Stimulated activated naive CD8-positive, alpha-beta T cell treated with anti-CD3 and anti-CD28 coated beads, Interleukin-15, Interleukin-2, amounts not matched to agents 100 ng/mL and 50 ng/mL, for 24 hours (primary cell): ENCODE data around the gene PTGR3.

Experiments
- H3K27ac Mint-ChIP-seq: one replicate; pipeline ENCODE4 v1.8.0; 2021; ENCODE audit warnings: mild to moderate bottlenecking, mixed read lengths
- H3K27me3 Mint-ChIP-seq: one replicate; pipeline ENCODE4 v1.8.0; 2021; ENCODE audit warnings: mixed read lengths
- H3K36me3 Mint-ChIP-seq: one replicate; pipeline ENCODE4 v1.8.0; 2021; ENCODE audit warnings: low read depth, mixed read lengths
- H3K4me1 Mint-ChIP-seq: one replicate; pipeline ENCODE4 v1.8.0; 2021; ENCODE audit warnings: low read depth, mixed read lengths
- H3K4me3 Mint-ChIP-seq: one replicate; pipeline ENCODE4 v1.8.0; 2021; ENCODE audit warnings: mild to moderate bottlenecking, mixed read lengths
- H3K9me3 Mint-ChIP-seq: one replicate; pipeline ENCODE4 v1.8.0; 2021; ENCODE audit warnings: mixed read lengths

The PTGR3 gene, protein sequence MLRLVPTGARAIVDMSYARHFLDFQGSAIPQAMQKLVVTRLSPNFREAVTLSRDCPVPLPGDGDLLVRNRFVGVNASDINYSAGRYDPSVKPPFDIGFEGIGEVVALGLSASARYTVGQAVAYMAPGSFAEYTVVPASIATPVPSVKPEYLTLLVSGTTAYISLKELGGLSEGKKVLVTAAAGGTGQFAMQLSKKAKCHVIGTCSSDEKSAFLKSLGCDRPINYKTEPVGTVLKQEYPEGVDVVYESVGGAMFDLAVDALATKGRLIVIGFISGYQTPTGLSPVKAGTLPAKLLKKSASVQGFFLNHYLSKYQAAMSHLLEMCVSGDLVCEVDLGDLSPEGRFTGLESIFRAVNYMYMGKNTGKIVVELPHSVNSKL

DNA sequence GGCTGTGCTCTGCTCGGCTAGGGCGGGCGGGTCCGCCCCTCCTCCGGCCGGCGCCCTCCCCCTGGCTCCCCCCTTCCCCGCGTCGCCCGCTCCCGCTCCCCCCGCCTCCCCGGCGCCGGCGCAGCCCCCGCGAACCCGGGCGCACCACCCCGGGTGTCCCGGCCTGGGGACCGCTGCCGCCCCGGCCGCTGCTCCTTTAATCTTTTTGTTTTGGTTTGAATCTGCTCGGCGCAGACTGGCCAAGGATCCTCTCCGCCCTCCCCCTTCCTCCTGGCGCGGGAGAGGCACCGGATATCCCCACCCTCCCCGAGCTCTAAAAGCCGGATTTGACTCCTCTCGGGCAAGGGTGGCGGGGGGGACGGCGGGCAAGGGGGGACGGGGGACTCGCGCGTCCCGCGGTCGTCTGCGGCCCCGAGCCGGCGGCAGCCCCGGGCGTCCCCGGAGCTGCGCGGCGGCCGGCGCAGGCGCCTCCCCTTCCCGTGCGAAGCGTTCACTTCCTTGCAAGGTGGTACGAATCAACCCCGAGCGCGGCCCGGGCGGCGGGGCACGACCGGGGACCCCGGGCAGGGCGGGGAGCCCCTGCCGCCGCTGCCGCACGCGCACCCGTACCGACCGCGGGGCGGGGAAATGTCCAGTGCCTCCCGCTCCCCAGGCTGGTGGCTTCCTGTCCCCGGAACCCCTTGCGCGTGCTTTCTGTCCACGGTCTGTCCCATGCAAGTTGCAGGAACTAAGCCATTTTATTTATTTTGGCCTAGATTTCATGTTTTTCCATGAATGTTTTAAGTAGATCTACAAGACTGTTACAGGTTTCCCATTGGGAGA is at the start of gene PTGR3:
Gene PTGR3, minus strand, starts transcription at position 11 of the 822 bp plus-strand sequence. CDS start 81 bp downstream, outside the sequence.
- peak within 1 kb of the TSS; percentile 95 for H3K27ac Mint-ChIP-seq
- peaks cover 3% of the 10 kb centered on the region for H3K27me3 Mint-ChIP-seq
- H3K36me3 Mint-ChIP-seq, result peaks cover 4% of the 10 kb centered on the region
- peak within 1 kb of the TSS; percentile 97 for H3K4me3 Mint-ChIP-seq
- H3K4me1 Mint-ChIP-seq, result peaks cover 63% of the 10 kb centered on the region
- no peaks in the 10 kb centered on the region for H3K9me3 Mint-ChIP-seq

DNA sequence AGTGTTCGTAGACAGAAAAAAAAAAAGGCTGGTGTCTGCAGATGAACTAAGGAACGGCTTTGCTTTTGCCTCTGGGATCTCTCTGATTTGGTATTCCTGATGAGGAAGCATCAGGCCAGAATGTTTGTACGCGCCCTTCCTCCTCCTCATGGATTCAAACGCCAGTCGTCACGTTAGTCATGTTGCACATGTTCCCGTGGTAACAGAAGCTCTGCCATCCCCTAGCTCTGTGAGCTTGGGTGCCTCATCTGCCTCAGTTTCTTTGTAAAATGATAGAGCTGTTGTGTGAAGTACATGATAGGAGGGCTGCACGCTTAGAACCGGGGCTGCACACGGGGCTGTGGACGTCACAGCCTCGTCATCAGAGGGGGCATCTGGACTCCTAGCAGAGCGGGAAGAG is 48.7 kb upstream of the PTGR3 start:
- H3K27me3 Mint-ChIP-seq, result no peaks in the 10 kb centered on the region
- H3K27ac Mint-ChIP-seq, result no peak overlapping the region
- no peaks in the 10 kb centered on the region for H3K9me3 Mint-ChIP-seq
- H3K36me3 Mint-ChIP-seq, result no peaks in the 10 kb centered on the region
- no peak overlapping the region for H3K4me3 Mint-ChIP-seq
- peaks cover 49% of the 10 kb centered on the region for H3K4me1 Mint-ChIP-seq

DNA sequence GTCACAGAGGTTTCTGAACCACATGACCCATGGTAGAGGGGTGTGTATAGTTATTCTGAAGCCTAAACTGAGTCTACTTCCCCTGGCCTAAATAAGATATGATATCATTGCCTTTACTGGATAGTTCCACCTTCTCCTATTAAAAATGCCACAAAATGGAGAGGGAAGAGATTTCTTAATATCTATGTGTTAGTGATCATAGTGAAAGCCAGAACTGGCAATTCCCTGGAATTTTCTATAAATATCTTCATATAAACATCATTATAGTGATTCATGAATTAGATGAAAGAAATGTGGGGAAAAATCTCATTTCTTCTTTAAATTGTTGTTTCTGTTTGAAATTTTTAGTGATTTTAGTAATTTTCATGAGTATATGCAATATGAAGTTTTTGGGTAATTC is 47.4 kb upstream of the PTGR3 start:
- Mint-ChIP-seq H3K36me3 (no peaks in the 10 kb centered on the region), H3K4me1 (peaks cover 48% of the 10 kb centered on the region), H3K27me3 (no peaks in the 10 kb centered on the region), H3K27ac (no peak overlapping the region), H3K4me3 (no peak overlapping the region), H3K9me3 (no peaks in the 10 kb centered on the region)

DNA sequence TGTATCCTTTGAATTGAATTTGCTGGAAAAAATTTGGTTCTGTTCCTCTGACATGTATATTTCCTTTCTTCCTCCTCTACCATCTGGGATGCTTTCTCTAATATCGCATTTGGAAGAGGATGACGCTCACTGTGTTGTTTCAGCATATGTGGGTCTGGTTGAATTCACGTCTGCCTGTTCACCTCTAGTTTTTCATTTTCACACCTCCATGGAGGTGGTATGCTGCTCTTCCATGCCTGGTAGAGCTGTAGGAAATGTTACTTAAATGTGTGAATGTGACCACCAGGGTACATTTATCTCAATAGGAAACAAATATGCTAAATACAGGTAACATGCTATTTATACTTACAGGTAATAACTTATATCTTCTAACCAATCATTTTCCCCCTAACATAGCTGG is 46.2 kb upstream of the PTGR3 start:
- Mint-ChIP-seq H3K9me3 (no peaks in the 10 kb centered on the region), H3K36me3 (no peaks in the 10 kb centered on the region), H3K27me3 (no peaks in the 10 kb centered on the region), H3K4me3 (no peak overlapping the region), H3K27ac (no peak overlapping the region), H3K4me1 (peaks cover 46% of the 10 kb centered on the region)

DNA sequence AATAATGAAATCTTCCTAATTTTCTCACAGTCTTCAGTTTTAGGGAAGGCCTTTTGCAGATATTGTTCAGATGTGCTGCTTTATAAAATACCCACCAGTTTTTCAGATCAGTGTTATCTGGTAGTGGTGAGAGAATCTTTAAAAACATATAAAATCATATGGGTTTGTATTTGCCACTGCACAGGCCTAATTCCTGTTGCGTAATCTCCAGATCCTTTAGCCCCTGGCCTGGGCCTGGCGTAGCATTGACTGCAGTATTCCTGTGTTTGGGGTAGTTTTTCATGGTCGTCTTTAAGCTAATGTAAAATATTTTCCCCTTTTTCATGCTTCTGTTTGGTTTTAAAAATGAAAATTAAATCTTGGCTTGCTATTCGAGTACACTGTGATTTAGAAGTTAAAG is 44.8 kb upstream of the PTGR3 start:
- Mint-ChIP-seq H3K4me1 (peaks cover 48% of the 10 kb centered on the region), H3K27ac (no peak overlapping the region), H3K27me3 (no peaks in the 10 kb centered on the region), H3K36me3 (no peaks in the 10 kb centered on the region), H3K4me3 (no peak overlapping the region), H3K9me3 (no peaks in the 10 kb centered on the region)

DNA sequence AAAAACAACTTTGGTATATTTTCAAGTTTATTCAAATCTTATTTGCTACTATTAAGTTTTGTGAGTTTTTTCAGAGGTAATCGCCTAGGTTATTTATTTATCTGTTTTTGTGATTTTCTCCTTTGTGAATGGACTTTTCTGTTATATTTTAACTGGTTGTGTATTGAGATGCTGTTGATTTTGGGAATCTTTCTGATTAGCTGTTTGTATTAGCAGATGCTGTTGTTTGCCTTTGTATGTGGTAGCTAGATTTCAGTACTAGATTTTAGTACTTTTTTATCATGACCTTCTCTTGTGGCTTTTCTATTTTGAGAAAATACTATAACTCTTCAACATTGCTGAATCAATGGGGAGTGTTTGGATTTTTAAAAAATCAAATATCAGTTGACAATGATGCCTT is 44.1 kb upstream of the PTGR3 start:
- Mint-ChIP-seq H3K27ac (no peak overlapping the region), H3K9me3 (no peaks in the 10 kb centered on the region), H3K36me3 (no peaks in the 10 kb centered on the region), H3K27me3 (no peaks in the 10 kb centered on the region), H3K4me3 (no peak overlapping the region), H3K4me1 (peaks cover 55% of the 10 kb centered on the region)

DNA sequence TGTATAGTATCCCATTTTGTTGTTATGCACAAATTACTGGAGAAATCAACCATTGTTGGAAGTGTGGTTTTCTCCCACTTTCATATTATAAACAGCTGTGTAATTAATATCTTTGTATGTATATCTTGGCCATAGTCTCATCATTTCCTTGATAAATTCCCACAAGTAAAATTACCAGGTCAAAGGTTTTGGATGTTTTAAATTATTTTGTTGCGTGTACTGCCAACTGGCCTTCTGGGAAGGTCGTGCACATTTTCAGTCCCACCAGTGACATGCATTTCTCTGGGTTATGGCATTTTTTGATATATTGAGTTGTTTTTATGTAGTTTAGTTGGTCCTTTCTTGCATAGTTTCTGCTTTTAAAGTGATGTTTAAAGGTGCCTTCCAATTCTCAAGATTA is 43.2 kb upstream of the PTGR3 start:
- Mint-ChIP-seq H3K27ac (no peak overlapping the region), H3K9me3 (no peaks in the 10 kb centered on the region), H3K27me3 (no peaks in the 10 kb centered on the region), H3K4me3 (no peak overlapping the region), H3K36me3 (no peaks in the 10 kb centered on the region), H3K4me1 (peaks cover 59% of the 10 kb centered on the region)

DNA sequence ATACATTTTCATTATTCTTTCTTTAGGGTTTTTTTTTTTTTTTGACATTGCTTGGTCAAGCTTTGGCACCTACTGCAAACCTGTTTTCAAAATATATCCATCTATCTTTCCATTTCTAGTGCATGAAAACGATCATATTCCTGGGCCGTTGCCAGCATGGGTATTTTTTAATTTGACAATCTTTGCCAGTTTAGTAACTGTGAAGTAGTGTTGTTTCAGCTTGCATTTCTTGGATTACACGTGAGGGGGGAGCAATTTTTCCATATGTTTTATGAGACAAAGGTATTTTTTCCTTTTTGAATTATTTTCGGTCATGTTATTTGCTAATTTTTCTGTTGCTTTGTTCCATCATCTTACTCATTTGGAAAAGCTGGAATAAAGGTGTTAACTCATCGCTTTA is 42.5 kb upstream of the PTGR3 start:
- no peak overlapping the region for H3K27ac Mint-ChIP-seq
- H3K27me3 Mint-ChIP-seq, result no peaks in the 10 kb centered on the region
- H3K4me1 Mint-ChIP-seq, result peaks cover 65% of the 10 kb centered on the region
- H3K36me3 Mint-ChIP-seq, result no peaks in the 10 kb centered on the region
- no peak overlapping the region for H3K4me3 Mint-ChIP-seq
- no peaks in the 10 kb centered on the region for H3K9me3 Mint-ChIP-seq

DNA sequence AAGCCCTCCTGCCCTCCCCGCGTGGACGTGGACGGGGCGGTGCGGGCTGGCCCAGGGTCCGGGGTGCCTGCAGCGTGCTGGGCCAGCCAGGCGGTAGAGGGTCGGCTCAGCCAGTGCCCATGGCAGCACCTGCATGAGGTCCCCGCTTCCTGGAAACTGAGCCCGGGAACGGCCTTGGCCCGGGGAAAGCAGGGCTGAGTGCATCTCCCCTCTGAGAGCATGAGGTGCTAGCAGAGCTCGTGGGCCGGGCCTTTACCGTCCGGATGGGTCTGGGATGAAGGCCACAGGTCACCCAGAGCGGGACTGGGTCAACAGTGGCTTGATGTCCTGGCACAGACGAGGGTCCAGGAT is 41.5 kb upstream of the PTGR3 start:
- H3K4me1 Mint-ChIP-seq, result peaks cover 75% of the 10 kb centered on the region
- no peaks in the 10 kb centered on the region for H3K27me3 Mint-ChIP-seq
- no peaks in the 10 kb centered on the region for H3K36me3 Mint-ChIP-seq
- H3K9me3 Mint-ChIP-seq, result no peaks in the 10 kb centered on the region
- no peak overlapping the region for H3K4me3 Mint-ChIP-seq
- no peak overlapping the region for H3K27ac Mint-ChIP-seq

DNA sequence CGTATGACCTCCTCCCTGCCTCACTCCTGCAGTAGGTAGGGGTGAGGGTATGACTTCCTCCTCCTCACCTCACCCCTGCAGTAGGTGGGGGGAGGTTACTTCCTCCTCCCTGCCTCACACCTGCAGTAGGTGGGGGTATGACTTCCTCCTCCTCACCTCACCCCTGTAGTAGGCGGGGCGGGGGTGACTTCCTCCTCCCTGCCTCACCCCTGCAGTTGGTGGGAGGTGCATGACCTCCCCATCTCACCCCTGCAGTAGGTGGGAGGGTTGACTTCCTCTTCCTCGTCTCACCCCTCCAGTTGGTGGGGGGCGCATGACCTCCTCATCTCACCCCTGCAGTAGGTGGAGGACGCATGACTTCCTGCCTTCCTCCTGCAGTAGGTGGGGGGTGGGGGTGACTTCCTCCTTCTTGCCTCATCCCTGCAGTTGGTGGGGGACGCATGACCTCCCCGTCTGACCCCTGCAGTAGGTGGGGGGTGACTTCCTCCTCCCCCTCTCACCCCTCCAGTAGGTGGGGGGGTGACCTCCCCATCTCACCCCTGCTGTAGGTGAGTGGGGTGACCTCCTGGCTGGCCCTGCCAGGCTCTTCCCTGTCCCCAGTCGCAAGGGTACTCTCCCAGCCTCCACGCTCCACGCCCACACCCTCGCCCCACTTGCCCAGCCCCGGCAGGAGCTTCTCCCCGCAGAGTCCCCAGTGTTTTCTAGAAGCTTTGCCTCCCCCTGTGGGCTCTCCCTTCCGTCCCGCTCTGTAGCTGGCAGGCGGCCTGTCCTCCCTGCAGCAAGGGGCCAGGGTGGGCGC is 40.9 kb upstream of the PTGR3 start:
- Mint-ChIP-seq H3K4me3 (no peak overlapping the region), H3K27me3 (no peaks in the 10 kb centered on the region), H3K27ac (peak overlapping the region; percentile 76), H3K9me3 (no peaks in the 10 kb centered on the region), H3K4me1 (peaks cover 76% of the 10 kb centered on the region), H3K36me3 (no peaks in the 10 kb centered on the region)

DNA sequence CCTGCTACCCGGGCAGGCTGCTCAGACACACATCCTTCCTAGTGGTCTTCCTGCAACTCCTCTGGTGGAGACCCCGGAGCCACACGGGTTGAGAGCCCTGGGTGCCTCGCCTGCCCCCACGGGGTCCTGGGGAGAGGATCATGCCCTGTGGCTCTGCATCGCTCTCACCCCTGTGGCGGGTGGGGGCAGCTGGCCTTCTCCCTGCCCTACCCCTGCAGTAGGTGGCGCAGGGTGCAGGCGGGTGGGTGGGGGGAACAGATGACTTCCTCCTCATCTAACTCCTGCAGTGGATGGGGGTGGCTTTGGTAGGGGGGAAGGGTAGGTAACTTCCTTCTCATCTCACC is 40.2 kb upstream of the PTGR3 start:
- peaks cover 75% of the 10 kb centered on the region for H3K4me1 Mint-ChIP-seq

DNA sequence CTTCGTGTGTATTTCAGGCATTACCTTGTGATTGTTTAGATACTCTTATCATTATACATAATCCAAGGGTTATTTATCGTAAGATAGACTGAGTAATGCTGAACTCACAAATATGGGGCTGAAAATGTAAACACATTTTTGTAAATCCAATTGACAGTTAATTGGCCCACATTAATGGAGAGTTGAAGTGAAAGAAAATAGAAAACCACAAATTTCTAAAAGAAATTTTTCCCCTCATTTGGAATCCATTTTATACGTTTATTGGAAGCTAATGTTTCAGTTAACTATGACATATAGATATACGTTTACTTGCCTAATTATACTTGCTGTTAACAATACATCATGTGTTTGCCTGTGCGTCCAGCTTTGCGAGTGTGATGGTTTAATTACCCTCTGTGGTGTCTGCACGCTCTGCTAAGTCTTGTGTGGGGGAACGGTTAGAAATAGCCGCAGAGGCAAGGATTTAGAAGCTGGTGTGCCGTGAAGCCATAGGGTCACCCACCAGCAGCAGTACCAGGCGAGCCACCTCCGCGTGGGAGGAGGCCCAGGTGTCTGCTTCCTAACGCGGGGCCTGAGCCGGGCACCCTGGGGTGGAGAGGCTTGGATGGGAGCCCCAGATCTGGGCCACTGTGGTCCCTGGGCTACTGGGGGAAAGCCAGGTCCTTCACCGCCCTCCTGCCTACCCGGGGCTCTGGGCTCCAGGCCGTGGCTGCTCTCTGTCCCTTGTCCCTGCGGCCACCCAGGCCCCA is 39.7 kb upstream of the PTGR3 start:
- Mint-ChIP-seq H3K27ac (peak overlapping the region; percentile 93), H3K4me3 (peak overlapping the region; percentile 86), H3K9me3 (no peaks in the 10 kb centered on the region), H3K4me1 (peaks cover 71% of the 10 kb centered on the region), H3K27me3 (no peaks in the 10 kb centered on the region), H3K36me3 (no peaks in the 10 kb centered on the region)

More for the DNA sequence above, 40.2 kb upstream of the PTGR3 start:
- no peaks in the 10 kb centered on the region for H3K9me3 Mint-ChIP-seq
- no peak overlapping the region for H3K27ac Mint-ChIP-seq
- H3K4me3 Mint-ChIP-seq, result no peak overlapping the region
- H3K36me3 Mint-ChIP-seq, result no peaks in the 10 kb centered on the region
- no peaks in the 10 kb centered on the region for H3K27me3 Mint-ChIP-seq

DNA sequence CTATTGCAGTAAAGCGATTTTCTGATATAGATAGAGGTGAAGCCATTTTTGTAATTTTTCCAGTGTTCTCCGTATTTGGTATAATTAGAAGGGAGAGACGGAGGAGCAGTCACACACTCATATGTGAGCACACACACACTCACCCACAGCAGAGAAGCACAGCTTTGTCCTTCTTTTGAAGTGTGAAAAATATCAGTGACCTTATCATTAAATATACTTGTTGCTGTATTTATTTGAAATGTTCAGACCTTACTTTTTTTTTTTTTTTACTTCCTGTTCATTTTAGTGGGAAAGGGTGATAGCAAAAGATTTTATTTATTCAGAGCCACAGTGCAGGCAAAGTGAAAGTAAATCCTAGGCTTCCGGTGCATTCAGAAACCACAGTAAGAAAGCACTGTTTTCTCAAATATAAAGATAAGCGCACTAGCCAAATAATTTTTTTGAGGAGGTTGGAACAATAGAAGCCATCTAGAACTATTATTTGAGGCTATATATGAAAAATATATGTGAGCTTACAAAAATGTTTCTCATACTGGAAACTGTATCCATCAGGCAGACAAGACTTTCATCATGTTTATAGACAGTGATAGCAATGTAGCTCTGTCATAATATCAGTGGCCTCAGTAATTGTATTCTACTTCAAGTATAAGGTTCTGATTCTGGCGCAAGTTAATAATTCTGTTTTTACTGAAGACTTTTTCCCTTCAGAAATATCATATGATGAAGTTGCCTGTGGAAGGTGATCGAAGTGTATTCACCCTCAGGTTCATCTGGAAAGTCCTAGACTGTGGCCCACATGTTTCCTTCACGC is 38.9 kb upstream of the PTGR3 start:
- peak overlapping the region; percentile 86 for H3K4me3 Mint-ChIP-seq
- H3K27ac Mint-ChIP-seq, result peak overlapping the region; percentile 93
- no peaks in the 10 kb centered on the region for H3K36me3 Mint-ChIP-seq
- H3K9me3 Mint-ChIP-seq, result no peaks in the 10 kb centered on the region
- H3K27me3 Mint-ChIP-seq, result no peaks in the 10 kb centered on the region
- H3K4me1 Mint-ChIP-seq, result peaks cover 63% of the 10 kb centered on the region
